DOHH2 (cell line): Measurements from ENCODE around the gene VWA2.

ENCODE experiments used
- CTCF ChIP-seq: fragments of 200-600 bp; sonication (generic); IDR thresholded peaks from one replicate; pipeline ENCODE4 v1.5.1; 2014; ENCODE audit warnings: antibody characterized with exemption, mild to moderate bottlenecking, low read depth, low read length; ENCODE audit not compliant: poor library complexity, severe bottlenecking
- EZH2phosphoT487 ChIP-seq: fragments of 200-600 bp; sonication (generic); IDR thresholded peaks from 2 replicates; pipeline ENCODE4 v1.6.1; 2017; ENCODE audit warnings: borderline replicate concordance, mild to moderate bottlenecking, antibody characterized with exemption, low read length, moderate library complexity, mixed read lengths

GRCh38 chr10:114273910-114274309 lies 34.9 kb downstream of the VWA2 start:
- TF ChIP-seq CTCF (no peak), EZH2phosphoT487 (no peak)
